T-helper 17 cell (primary cell): Measurements from ENCODE around the gene ATG16L1. TPM values are rescaled to one million over a fixed set of nuclear protein-coding genes. Genes with fewer than 3 reads are reported as not detected.

Experiments used
- ATAC-seq: fragments of 150-1000 bp; cut with Tn5 transposase; 2 replicates; pipeline ENCODE4 v1.10.0; 2021; ENCODE audit warnings: mild to moderate bottlenecking, moderate library complexity
- DNase-seq, 3 donors: peaks; one replicate each; pipeline versions ENCODE4 v3.0.0 to v3.0.0-alpha.2; 2020 to 2021
- H3K9me3 ChIP-seq: one replicate; pipeline ENCODE4 v1.7.0; 2013; ENCODE audit warnings: low read length, mild to moderate bottlenecking; ENCODE audit not compliant: control insufficient read depth, poor library complexity, severe bottlenecking
- H3K27ac Mint-ChIP-seq: one replicate; pipeline ENCODE4 v1.8.0; 2022; ENCODE audit warnings: mild to moderate bottlenecking, moderate library complexity, mixed read lengths
- H3K27me3 Mint-ChIP-seq: one replicate; pipeline ENCODE4 v1.8.0; 2022; ENCODE audit warnings: mixed read lengths
- H3K36me3 Mint-ChIP-seq: one replicate; pipeline ENCODE4 v1.8.0; 2022; ENCODE audit warnings: low read depth, mixed read lengths
- H3K4me1 Mint-ChIP-seq: one replicate; pipeline ENCODE4 v1.8.0; 2022; ENCODE audit warnings: mild to moderate bottlenecking, mixed read lengths
- H3K4me3 Mint-ChIP-seq: one replicate; pipeline ENCODE4 v1.8.0; 2022; ENCODE audit warnings: mild to moderate bottlenecking, moderate library complexity, mixed read lengths
- total RNA-seq, 4 donors: library from RNA in 2 of 4; stranded (reverse) in 2 of 4; gene quantifications; one replicate each; pipeline ENCODE4 v1.2.3 and lab custom pipeline; 2022 to 2026

Gene ATG16L1
- total RNA-seq, 2 donors from 2014 or later, result 87.3 to 115 TPM

- Mint-ChIP-seq H3K27me3 (no peaks in the 10 kb centered on the region), H3K27ac (peak overlapping the region; percentile 84), H3K36me3 (peaks cover 16% of the 10 kb centered on the region), H3K4me3 (peak overlapping the region; percentile 61), H3K4me1 (peaks cover 49% of the 10 kb centered on the region)
- DNase-seq (no peak), ATAC-seq (no peak)
- H3K9me3 ChIP-seq, result no peaks in the 10 kb centered on the region
Measured at GRCh38 chr2:233255151-233255550, 3.7 kb downstream of the ATG16L1 start.

- H3K27ac Mint-ChIP-seq, result peak overlapping the region; percentile 84
- peaks cover 43% of the 10 kb centered on the region for H3K4me1 Mint-ChIP-seq
- H3K27me3 Mint-ChIP-seq, result no peaks in the 10 kb centered on the region
Measured at GRCh38 chr2:233256048-233256447, 4.6 kb downstream of the ATG16L1 start.

GRCh38 chr2:233258211-233258610 is 6.7 kb downstream of the ATG16L1 start:
- H3K27ac Mint-ChIP-seq, result peak overlapping the region; percentile 96
- H3K27me3 Mint-ChIP-seq, result no peaks in the 10 kb centered on the region
- no peaks in the 10 kb centered on the region for H3K9me3 ChIP-seq
- H3K4me1 Mint-ChIP-seq, result peaks cover 47% of the 10 kb centered on the region
- no peak for ATAC-seq
- H3K4me3 Mint-ChIP-seq, result no peak overlapping the region
- no peak for DNase-seq
- peaks cover 30% of the 10 kb centered on the region for H3K36me3 Mint-ChIP-seq

More at GRCh38 chr2:233256048-233256447, 4.6 kb downstream of the ATG16L1 start:
- Mint-ChIP-seq H3K36me3 (peaks cover 16% of the 10 kb centered on the region), H3K4me3 (no peak overlapping the region)
- DNase-seq (no peak), ATAC-seq (no peak)
- no peaks in the 10 kb centered on the region for H3K9me3 ChIP-seq

GRCh38 chr2:233259730-233260129 is 8.3 kb downstream of the ATG16L1 start:
- H3K27ac Mint-ChIP-seq, result peak overlapping the region; percentile 96
- H3K27me3 Mint-ChIP-seq, result no peaks in the 10 kb centered on the region
- ATAC-seq (no peak), DNase-seq (no peak)
- H3K4me3 Mint-ChIP-seq, result peak overlapping the region; percentile 47
- no peaks in the 10 kb centered on the region for H3K9me3 ChIP-seq
- H3K4me1 Mint-ChIP-seq, result peaks cover 39% of the 10 kb centered on the region
- H3K36me3 Mint-ChIP-seq, result peaks cover 30% of the 10 kb centered on the region

- Mint-ChIP-seq H3K27ac (peak overlapping the region; percentile 96), H3K36me3 (peaks cover 26% of the 10 kb centered on the region), H3K4me1 (peaks cover 32% of the 10 kb centered on the region), H3K4me3 (peak overlapping the region; percentile 25), H3K27me3 (no peaks in the 10 kb centered on the region)
- ATAC-seq (no peak), DNase-seq (no peak)
- H3K9me3 ChIP-seq, result no peaks in the 10 kb centered on the region
Measured at GRCh38 chr2:233260661-233261060, 9.2 kb downstream of the ATG16L1 start.

- DNase-seq (no peak), ATAC-seq (no peak)
- Mint-ChIP-seq H3K27me3 (no peaks in the 10 kb centered on the region), H3K4me3 (no peak overlapping the region), H3K36me3 (peaks cover 28% of the 10 kb centered on the region), H3K27ac (peak overlapping the region; percentile 96), H3K4me1 (peaks cover 34% of the 10 kb centered on the region)
- H3K9me3 ChIP-seq, result no peaks in the 10 kb centered on the region
Measured at GRCh38 chr2:233261819-233262555, 10.5 kb downstream of the ATG16L1 start.

- H3K4me3 Mint-ChIP-seq, result no peak overlapping the region
- peaks cover 28% of the 10 kb centered on the region for H3K36me3 Mint-ChIP-seq
- H3K9me3 ChIP-seq, result no peaks in the 10 kb centered on the region
- H3K27ac Mint-ChIP-seq, result peak overlapping the region; percentile 96
- H3K4me1 Mint-ChIP-seq, result peaks cover 35% of the 10 kb centered on the region
- H3K27me3 Mint-ChIP-seq, result no peaks in the 10 kb centered on the region
- ATAC-seq (no peak), DNase-seq (no peak)
Measured at GRCh38 chr2:233262562-233262961, 11.1 kb downstream of the ATG16L1 start.

- Mint-ChIP-seq H3K36me3 (peaks cover 28% of the 10 kb centered on the region), H3K27ac (peak overlapping the region; percentile 96), H3K27me3 (no peaks in the 10 kb centered on the region), H3K4me3 (no peak overlapping the region), H3K4me1 (peaks cover 41% of the 10 kb centered on the region)
- no peaks in the 10 kb centered on the region for H3K9me3 ChIP-seq
- ATAC-seq (no peak), DNase-seq (no peak)
Measured at GRCh38 chr2:233263045-233263570, 11.6 kb downstream of the ATG16L1 start.

DNA sequence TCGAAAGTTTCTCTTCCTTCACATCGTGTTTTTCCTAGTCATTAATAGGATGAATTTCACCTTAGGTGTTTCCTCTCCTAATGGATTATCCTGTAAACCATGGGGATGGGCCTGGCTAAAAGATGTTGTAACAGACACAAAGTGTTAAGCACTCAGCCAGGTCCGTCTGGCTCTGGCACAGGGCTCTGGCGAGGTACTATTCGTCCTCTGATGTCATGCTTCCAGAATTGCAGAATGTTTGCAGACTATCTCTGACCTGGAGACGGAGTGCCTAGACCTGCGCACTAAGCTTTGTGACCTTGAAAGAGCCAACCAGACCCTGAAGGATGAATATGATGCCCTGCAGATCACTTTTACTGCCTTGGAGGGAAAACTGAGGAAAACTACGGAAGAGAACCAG is 13.2 kb downstream of the ATG16L1 start:
- no peaks in the 10 kb centered on the region for H3K9me3 ChIP-seq
- DNase-seq (no peak), ATAC-seq (no peak)
- H3K4me3 Mint-ChIP-seq, result no peak overlapping the region
- H3K36me3 Mint-ChIP-seq, result peaks cover 21% of the 10 kb centered on the region
- no peaks in the 10 kb centered on the region for H3K27me3 Mint-ChIP-seq
- H3K4me1 Mint-ChIP-seq, result peaks cover 48% of the 10 kb centered on the region
- peak overlapping the region; percentile 99 for H3K27ac Mint-ChIP-seq

DNA sequence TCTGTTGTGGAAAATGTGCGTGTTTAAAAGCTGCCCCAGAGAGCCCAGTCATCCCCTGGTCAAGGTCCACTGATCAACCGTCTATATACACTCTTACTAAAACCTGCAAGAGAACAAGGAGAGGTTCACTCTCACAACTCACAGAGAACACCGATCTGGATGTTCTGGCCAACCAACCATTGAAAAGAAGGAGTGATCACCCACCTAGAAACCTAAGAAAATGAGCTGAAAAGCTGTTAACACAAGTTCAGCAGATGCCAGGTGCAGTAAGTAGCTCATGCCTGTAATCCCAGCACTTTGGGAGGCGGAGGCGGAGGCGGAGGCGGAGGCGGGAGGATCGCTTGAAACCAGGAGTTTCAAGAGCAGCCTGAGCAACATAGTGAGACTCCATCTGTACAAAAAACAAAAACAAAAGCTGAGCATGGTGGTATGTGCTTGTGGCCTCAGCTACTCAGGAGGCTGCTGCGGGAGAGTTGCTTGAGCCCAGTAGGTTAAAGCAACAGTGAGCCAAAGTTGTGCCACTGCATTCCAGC is 14.5 kb downstream of the ATG16L1 start:
- DNase-seq (no peak), ATAC-seq (no peak)
- H3K27ac Mint-ChIP-seq, result peak overlapping the region; percentile 99
- H3K4me3 Mint-ChIP-seq, result peak overlapping the region; percentile 22
- H3K27me3 Mint-ChIP-seq, result no peaks in the 10 kb centered on the region
- H3K36me3 Mint-ChIP-seq, result peaks cover 19% of the 10 kb centered on the region
- H3K4me1 Mint-ChIP-seq, result peaks cover 50% of the 10 kb centered on the region
- H3K9me3 ChIP-seq, result no peaks in the 10 kb centered on the region

GRCh38 chr2:233266481-233266880 is 15.0 kb downstream of the ATG16L1 start:
- Mint-ChIP-seq H3K27me3 (no peaks in the 10 kb centered on the region), H3K36me3 (peaks cover 17% of the 10 kb centered on the region), H3K27ac (peak overlapping the region; percentile 99), H3K4me1 (peaks cover 52% of the 10 kb centered on the region), H3K4me3 (peak overlapping the region; percentile 22)
- H3K9me3 ChIP-seq, result no peaks in the 10 kb centered on the region
- DNase-seq (no peak), ATAC-seq (no peak)

- DNase-seq (peak; percentile 54 to 72 (median 63)), ATAC-seq (peak; percentile 95)
- H3K27me3 Mint-ChIP-seq, result no peaks in the 10 kb centered on the region
- H3K4me3 Mint-ChIP-seq, result peak overlapping the region; percentile 72
- H3K36me3 Mint-ChIP-seq, result peaks cover 8% of the 10 kb centered on the region
- peak overlapping the region; percentile 99 for H3K27ac Mint-ChIP-seq
- peaks cover 48% of the 10 kb centered on the region for H3K4me1 Mint-ChIP-seq
- H3K9me3 ChIP-seq, result no peaks in the 10 kb centered on the region
Measured at GRCh38 chr2:233267516-233268245, 16.2 kb downstream of the ATG16L1 start.

- ATAC-seq, result no peak
Measured at GRCh38 chr2:233270366-233270765, 18.9 kb downstream of the ATG16L1 start.

More at GRCh38 chr2:233270366-233270765, 18.9 kb downstream of the ATG16L1 start:
- no peaks in the 10 kb centered on the region for H3K9me3 ChIP-seq
- Mint-ChIP-seq H3K36me3 (peaks cover 17% of the 10 kb centered on the region), H3K27ac (peak overlapping the region; percentile 99), H3K4me1 (peaks cover 56% of the 10 kb centered on the region), H3K27me3 (no peaks in the 10 kb centered on the region), H3K4me3 (peak overlapping the region; percentile 84)
- DNase-seq, result no peak
